GM23338 (cell line): ENCODE results near the gene UQCC2. TPM values are rescaled to one million over a fixed set of nuclear protein-coding genes. Genes with fewer than 3 reads are reported as not detected.

Experiments used
- ATAC-seq: fragments of 200-7000 bp; cut with Tn5 transposase; 3 replicates; pipeline ENCODE4 v1.9.1; 2020
- DNase-seq: peaks from one replicate; pipeline ENCODE4 v3.0.0-alpha.2; 2015; ENCODE audit warnings: low spot score
- H2AFZ ChIP-seq: fragments of 200-600 bp; sonication (generic); 2 replicates; pipeline ENCODE4 v1.8.0; 2016; ENCODE audit warnings: antibody characterized with exemption, mild to moderate bottlenecking, moderate library complexity
- H3F3A ChIP-seq: fragments of 200-600 bp; sonication (generic); replicated peaks from 2 replicates; pipeline ENCODE4 v1.8.0; 2017; ENCODE audit warnings: antibody characterized with exemption, mixed run types, low read depth
- H3K27ac ChIP-seq: fragments of 200-600 bp; sonication (generic); 2 replicates; pipeline ENCODE4 v1.6.1; 2016; ENCODE audit warnings: low read depth
- H3K27me3 ChIP-seq: fragments of 200-600 bp; sonication (generic); 2 replicates; pipeline ENCODE4 v1.8.0; 2016; ENCODE audit warnings: mild to moderate bottlenecking, mixed run types, moderate library complexity; ENCODE audit not compliant: insufficient read depth
- H3K36me3 ChIP-seq: fragments of 200-600 bp; sonication (generic); 2 replicates; pipeline ENCODE4 v1.8.0; 2016; ENCODE audit warnings: mild to moderate bottlenecking; ENCODE audit not compliant: insufficient read depth
- H3K4me1 ChIP-seq: fragments of 200-600 bp; sonication (generic); 2 replicates; pipeline ENCODE4 v1.8.0; 2016; ENCODE audit warnings: mild to moderate bottlenecking, moderate library complexity; ENCODE audit not compliant: insufficient read depth
- H3K4me2 ChIP-seq: fragments of 200-600 bp; sonication (generic); 2 replicates; pipeline ENCODE4 v1.7.1; 2017; ENCODE audit warnings: mixed run types
- H3K4me3 ChIP-seq: fragments of 200-600 bp; sonication (generic); 2 replicates; pipeline ENCODE4 v1.6.1; 2016; ENCODE audit warnings: mixed run types
- H3K79me2 ChIP-seq: fragments of 200-600 bp; sonication (generic); replicated peaks from 2 replicates; pipeline ENCODE4 v1.8.0; 2017; ENCODE audit warnings: mild to moderate bottlenecking; ENCODE audit not compliant: insufficient read depth
- H3K9me2 ChIP-seq: fragments of 200-600 bp; sonication (generic); 2 replicates; pipeline ENCODE4 v1.8.0; 2017; ENCODE audit not compliant: insufficient read depth
- H4K20me1 ChIP-seq: fragments of 200-600 bp; sonication (generic); replicated peaks from 2 replicates; pipeline ENCODE4 v1.8.0; 2017; ENCODE audit warnings: mild to moderate bottlenecking; ENCODE audit not compliant: insufficient read depth
- H3K27ac Mint-ChIP-seq: 2 replicates; pipeline ENCODE4 v1.8.0; 2020; ENCODE audit warnings: inconsistent platforms, mild to moderate bottlenecking, moderate library complexity, mixed read lengths
- H3K27me3 Mint-ChIP-seq: 3 replicates; pipeline ENCODE4 v1.8.0; 2022; ENCODE audit warnings: low read depth, mild to moderate bottlenecking, moderate library complexity, mixed read lengths, inconsistent platforms; ENCODE audit not compliant: insufficient read depth, poor library complexity
- H3K36me3 Mint-ChIP-seq: 3 replicates; pipeline ENCODE4 v1.8.0; 2021; ENCODE audit warnings: low read depth, mild to moderate bottlenecking, inconsistent platforms, moderate library complexity, mixed read lengths
- H3K4me1 Mint-ChIP-seq: 3 replicates; pipeline ENCODE4 v1.8.0; 2020; ENCODE audit warnings: mild to moderate bottlenecking, inconsistent platforms, mixed read lengths
- H3K4me3 Mint-ChIP-seq: 3 replicates; pipeline ENCODE4 v1.8.0; 2021; ENCODE audit warnings: moderate library complexity, mild to moderate bottlenecking, inconsistent platforms, mixed read lengths
- H3K9me3 Mint-ChIP-seq: 3 replicates; pipeline ENCODE4 v1.8.0; 2020; ENCODE audit warnings: moderate library complexity, mild to moderate bottlenecking, inconsistent platforms, mixed read lengths
- CTCF ChIP-seq, 2 experiments: fragments of 200-600 bp in 1 of 2; sonication (generic) in 1 of 2; conservative IDR thresholded peaks; 2 replicates each; pipeline versions ENCODE4 v1.5.1 to v1.6.1; 2016 to 2017; ENCODE audit warnings: antibody characterized with exemption in 2 of 2, low read depth in 2 of 2, mild to moderate bottlenecking in 2 of 2, moderate library complexity in 1 of 2
- EZH2 ChIP-seq: fragments of 200-600 bp; sonication (generic); IDR thresholded peaks from one replicate; pipeline ENCODE4 v1.8.0; 2017; ENCODE audit warnings: antibody characterized with exemption, mild to moderate bottlenecking, low read depth; ENCODE audit not compliant: unreplicated experiment
- EZH2phosphoT487 ChIP-seq: fragments of 200-600 bp; sonication (generic); IDR thresholded peaks from one replicate; pipeline ENCODE4 v1.8.1; 2018; ENCODE audit warnings: antibody characterized with exemption; ENCODE audit not compliant: unreplicated experiment
- JUNB ChIP-seq: IDR thresholded peaks from one replicate; pipeline ENCODE4 v1.6.1; 2016; ENCODE audit warnings: antibody characterized with exemption; ENCODE audit not compliant: unreplicated experiment
- NANOG ChIP-seq: IDR thresholded peaks from 2 replicates; pipeline ENCODE4 v1.6.1; 2016; ENCODE audit warnings: antibody characterized with exemption, borderline replicate concordance
- POLR2AphosphoS5 ChIP-seq: IDR thresholded peaks from 2 replicates; pipeline ENCODE4 v1.6.1; 2016; ENCODE audit warnings: antibody characterized with exemption, low read depth
- REST ChIP-seq: IDR thresholded peaks from one replicate; pipeline ENCODE4 v1.6.1; 2018; ENCODE audit warnings: antibody characterized with exemption; ENCODE audit not compliant: unreplicated experiment
- STAT1 ChIP-seq: IDR thresholded peaks from one replicate; pipeline ENCODE4 v1.6.1; 2016; ENCODE audit warnings: antibody characterized with exemption; ENCODE audit not compliant: unreplicated experiment
- ZNF114 ChIP-seq: fragments of 250-450 bp; sonication (Bioruptor Pico); IDR thresholded peaks from 2 replicates; pipeline ENCODE4 v1.5.0; 2020; ENCODE audit warnings: mild to moderate bottlenecking, moderate library complexity
- ZNF331 ChIP-seq: fragments of 250-450 bp; sonication (Bioruptor Pico); IDR thresholded peaks from 2 replicates; pipeline ENCODE4 v1.5.0; 2020; ENCODE audit warnings: low read depth, mild to moderate bottlenecking, moderate library complexity
- ZNF462 ChIP-seq: fragments of 250-450 bp; sonication (Bioruptor Pico); IDR thresholded peaks from 2 replicates; pipeline ENCODE4 v1.5.0; 2020; ENCODE audit warnings: mild to moderate bottlenecking, moderate library complexity
- polyA plus RNA-seq: library from polyadenylated mRNA; unstranded; fragments of >200 nt; fragmentation: Nextera tagmentation; extraction: Ambion mirVana; gene quantifications from 2 replicates; pipeline ENCODE4 v1.2.1, GENCODE V29; 2016
- total RNA-seq: library from RNA; depleted of rRNA; stranded (reverse); fragments of >200 nt; shearing (Covaris generic); gene quantifications from 2 replicates; pipeline ENCODE4 v1.2.3, GENCODE V29; 2014

The UQCC2 gene
- total and polyA plus RNA-seq, 2 experiments from 2014 or later: 48.9 to 379 TPM

GRCh38 chr6:33652002-33652401, 59.5 kb downstream of the UQCC2 start (continued):
- TF ChIP-seq REST (no peak), POLR2AphosphoS5 (no peak), STAT1 (no peak), ZNF331 (CRISPR knock-in tag) (no peak), NANOG (no peak), JUNB (no peak)

GRCh38 chr6:33651403-33651802, 60.1 kb downstream of the UQCC2 start:
- DNase-seq (no peak), ATAC-seq (no peak)
- no peak overlapping the region for H3K27ac ChIP-seq
- no peaks in the 10 kb centered on the region; the same call in 1 of the 2 replicates for H4K20me1 ChIP-seq
- H3K36me3 ChIP-seq: no peaks in the 10 kb centered on the region
- no peaks in the 10 kb centered on the region for H3F3A ChIP-seq
- peaks cover 9% of the 10 kb centered on the region for H3K27me3 Mint-ChIP-seq
- no peak overlapping the region for H2AFZ ChIP-seq
- H3K4me3 ChIP-seq: no peak overlapping the region
- no peaks in the 10 kb centered on the region for H3K27me3 ChIP-seq
- no peak overlapping the region for H3K4me3 Mint-ChIP-seq
- H3K9me3 Mint-ChIP-seq: no peaks in the 10 kb centered on the region
- H3K9me2 ChIP-seq: no peaks in the 10 kb centered on the region
- H3K36me3 Mint-ChIP-seq: peaks cover 2% of the 10 kb centered on the region; the same call in 2 of the 3 replicates
- H3K4me2 ChIP-seq: no peak overlapping the region
- H3K4me1 ChIP-seq: no peaks in the 10 kb centered on the region
- H3K4me1 Mint-ChIP-seq: peaks cover 6% of the 10 kb centered on the region
- no peaks in the 10 kb centered on the region for H3K79me2 ChIP-seq
- no peak overlapping the region for H3K27ac Mint-ChIP-seq
- TF ChIP-seq CTCF (conservative IDR thresholded peaks at IDR 0.05; ENCODE audit: low read depth in 2 of 2) (no peak), STAT1 (no peak), EZH2phosphoT487 (no peak), ZNF331 (CRISPR knock-in tag) (no peak), EZH2 (no peak), ZNF462 (CRISPR knock-in tag) (no peak), ZNF114 (CRISPR knock-in tag) (no peak)
